ENCODE measurements around the gene CA4.

DNA sequence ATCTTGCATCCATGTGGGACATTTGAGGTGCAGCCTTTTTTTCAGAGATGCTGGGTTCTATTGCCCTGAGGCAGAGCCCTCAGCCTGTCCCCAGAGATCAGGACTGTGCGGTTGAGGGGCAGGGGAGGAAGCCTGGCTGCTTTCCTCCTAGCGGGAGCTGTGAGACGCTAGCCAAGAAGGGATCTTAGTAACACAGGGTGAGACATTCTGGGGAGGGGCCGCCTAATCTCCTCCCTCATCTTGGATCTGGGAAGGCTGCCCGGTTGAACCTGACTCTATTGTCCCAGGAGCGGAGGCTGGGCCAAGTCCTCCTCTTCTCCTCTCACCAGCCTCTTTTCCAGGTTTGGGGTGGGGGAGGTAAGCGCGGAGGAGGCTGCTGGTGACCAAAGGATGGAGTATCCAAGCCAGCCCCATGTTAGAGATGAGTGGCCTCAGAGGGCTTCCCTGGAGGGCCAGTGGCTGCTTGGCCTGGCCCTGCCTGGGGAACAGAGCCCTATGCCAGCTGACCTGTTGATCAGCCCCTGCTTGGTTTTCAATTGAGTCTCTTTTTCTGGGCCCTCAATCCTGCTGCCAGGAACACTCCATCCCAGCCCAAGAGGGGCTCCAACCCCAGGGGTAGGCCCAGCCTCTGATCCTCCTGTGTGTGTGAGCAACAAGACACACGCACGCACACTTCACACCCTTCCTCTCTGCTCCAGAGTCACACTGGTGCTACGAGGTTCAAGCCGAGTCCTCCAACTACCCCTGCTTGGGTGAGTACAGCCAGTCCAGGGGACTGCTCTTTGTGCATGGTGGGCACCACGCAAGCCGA, 5.0 kb downstream of the CA4 start:
- TF ChIP-seq, protein P1, sequence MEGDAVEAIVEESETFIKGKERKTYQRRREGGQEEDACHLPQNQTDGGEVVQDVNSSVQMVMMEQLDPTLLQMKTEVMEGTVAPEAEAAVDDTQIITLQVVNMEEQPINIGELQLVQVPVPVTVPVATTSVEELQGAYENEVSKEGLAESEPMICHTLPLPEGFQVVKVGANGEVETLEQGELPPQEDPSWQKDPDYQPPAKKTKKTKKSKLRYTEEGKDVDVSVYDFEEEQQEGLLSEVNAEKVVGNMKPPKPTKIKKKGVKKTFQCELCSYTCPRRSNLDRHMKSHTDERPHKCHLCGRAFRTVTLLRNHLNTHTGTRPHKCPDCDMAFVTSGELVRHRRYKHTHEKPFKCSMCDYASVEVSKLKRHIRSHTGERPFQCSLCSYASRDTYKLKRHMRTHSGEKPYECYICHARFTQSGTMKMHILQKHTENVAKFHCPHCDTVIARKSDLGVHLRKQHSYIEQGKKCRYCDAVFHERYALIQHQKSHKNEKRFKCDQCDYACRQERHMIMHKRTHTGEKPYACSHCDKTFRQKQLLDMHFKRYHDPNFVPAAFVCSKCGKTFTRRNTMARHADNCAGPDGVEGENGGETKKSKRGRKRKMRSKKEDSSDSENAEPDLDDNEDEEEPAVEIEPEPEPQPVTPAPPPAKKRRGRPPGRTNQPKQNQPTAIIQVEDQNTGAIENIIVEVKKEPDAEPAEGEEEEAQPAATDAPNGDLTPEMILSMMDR (IDR thresholded peaks at IDR 0.05; ENCODE audit: low read depth, low read length), result no peak
- no peak for TF ChIP-seq POLR2A (IDR thresholded peaks at IDR 0.05; ENCODE audit: extremely low read depth, insufficient read length)
- TF ChIP-seq MYC (IDR thresholded peaks at IDR 0.05; ENCODE audit: low read depth, low read length), result no peak
- TF ChIP-seq, protein P2, sequence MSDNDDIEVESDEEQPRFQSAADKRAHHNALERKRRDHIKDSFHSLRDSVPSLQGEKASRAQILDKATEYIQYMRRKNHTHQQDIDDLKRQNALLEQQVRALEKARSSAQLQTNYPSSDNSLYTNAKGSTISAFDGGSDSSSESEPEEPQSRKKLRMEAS (IDR thresholded peaks at IDR 0.05; ENCODE audit: low read depth, low read length), result no peak

Measured in NB4 (cell line).